Measurements from ENCODE around the gene RBM8A. TPM values are rescaled to one million over a fixed set of nuclear protein-coding genes. Genes with fewer than 3 reads are reported as not detected.

Gene RBM8A
- total RNA-seq, result 55.0 TPM

DNA sequence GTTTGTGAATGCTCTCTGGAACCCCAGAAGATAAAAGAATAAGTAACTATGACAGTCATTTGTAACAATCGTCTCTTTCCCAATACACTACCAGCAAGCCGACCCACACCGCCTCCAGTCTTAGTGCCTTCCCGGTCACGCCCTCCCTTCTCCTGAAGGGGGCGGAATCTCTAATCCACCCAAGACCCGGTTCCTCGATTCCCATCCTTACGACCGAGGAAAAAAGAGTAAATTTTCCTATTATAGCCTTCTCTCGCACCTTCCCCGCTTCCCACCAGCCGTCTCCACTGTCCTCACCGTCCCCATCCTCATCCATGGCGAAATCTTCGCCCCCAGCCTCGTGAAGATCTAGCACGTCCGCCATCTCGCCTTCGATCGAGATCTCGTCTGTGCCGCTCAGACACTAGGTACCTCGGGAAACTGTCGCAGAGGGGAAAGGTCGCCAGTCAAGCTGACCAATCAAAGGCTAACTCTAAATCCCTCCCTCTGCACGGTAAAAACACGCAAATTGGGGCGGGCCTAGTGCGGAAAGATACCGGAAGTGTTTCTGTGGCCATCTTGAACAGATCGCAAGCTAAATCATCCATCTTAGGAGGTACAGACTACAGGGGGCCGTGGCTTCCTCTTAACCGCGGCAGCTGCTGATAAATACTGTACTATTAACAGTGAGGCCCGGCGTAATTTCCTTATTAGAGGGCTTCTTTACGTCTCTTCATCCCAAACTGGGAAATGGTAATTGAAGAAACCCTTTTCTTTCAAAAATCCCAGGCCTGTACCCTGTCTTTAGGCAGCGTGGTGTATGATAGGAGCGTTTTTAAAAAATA is at the start of gene RBM8A:
Gene RBM8A, minus strand, starts transcription at position 422 of the 824 bp plus-strand sequence. Its CDS starts 58 bp downstream, at position 364.

DNA sequence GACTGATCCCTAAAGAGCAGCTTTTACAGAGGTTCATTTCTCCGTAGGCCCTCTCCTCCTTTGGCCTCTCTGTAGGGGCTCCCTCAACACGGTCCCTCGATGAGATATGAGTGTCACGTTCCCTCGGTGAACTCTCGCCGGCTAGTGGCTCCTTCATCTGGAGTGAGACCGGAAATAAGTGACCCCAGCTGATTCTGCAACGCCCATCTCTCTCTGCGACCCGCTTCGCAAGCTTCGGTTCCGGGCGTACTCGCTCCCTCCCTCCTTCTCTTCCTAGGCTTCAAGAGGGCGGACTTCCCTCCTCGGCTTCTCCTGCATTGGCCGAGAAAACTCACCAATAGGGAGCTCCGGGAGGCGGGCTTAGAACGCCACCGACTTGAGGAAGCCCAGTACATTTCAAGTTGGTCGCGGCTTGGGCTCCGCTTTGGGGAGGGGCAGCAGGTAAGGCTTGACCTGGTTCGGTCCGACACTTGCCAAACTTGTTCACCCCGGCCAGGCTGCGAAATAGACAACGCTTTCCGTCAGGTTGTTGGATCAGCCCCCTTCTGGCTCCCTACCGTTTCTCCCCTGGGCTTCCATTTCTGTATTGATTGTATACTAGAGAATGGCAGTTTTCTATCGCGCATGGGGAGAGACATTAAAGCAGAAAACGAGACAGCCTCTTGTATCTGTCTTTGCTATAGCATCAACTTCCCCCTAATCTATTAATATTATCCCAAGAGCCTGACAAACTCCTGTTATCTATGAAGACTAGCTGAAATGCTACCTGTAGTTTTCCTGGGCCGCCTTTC is 37.2 kb upstream of the RBM8A start, which contains the start of the genes ANKRD34A and POLR3GL:
Gene ANKRD34A, minus strand, starts transcription at position 248 of the 791 bp plus-strand sequence. CDS start 2,816 bp downstream, outside the sequence.
Gene POLR3GL, plus strand, starts transcription at position 363 of the 791 bp plus-strand sequence. CDS start 10,176 bp downstream, outside the sequence.

DNA sequence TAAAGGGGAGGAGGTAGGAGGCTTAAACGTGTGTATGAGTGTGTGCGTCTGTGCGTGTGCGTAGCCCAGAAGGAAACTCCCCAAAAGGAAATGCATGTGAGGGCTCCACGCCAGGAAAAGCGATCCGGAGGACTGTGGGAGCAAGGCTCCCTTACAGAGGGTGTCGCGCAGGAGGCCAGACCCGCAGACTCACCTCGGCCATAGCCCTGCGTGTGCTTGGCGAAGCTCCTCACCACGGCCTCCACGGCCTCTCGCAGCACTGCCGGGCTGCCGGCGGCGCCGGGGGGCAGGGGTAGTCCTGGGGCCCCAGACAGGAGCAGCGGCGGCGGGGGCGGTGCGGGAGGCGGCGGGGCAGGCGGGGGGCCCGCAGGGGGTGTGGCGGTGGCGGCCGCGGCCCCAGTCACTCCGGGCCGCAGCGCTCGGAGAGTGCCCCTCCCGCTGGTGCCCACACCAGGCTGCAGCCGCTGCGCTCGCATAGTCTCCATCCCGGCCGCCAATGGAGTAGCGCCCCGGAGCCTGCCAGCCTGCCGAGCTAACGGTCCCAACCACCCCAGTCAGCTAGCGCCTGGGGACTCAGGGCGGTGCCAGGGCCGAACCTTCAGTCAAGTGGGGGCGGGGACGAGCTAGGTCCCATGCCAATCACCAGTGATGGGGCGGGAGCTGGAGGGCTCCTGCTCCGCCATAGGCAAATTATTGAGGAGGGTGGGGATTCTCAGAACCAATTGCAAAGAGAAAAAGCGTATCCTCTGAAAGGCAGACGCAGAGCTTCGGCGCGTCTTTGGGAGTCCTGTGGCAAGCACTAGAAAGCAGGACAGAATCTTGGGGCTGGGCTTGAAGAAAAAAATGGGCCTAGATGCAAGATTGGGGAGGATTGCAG is 30.4 kb upstream of the RBM8A start, which contains the start of gene LIX1L:
Gene LIX1L, minus strand, starts transcription at position 575 of the 877 bp plus-strand sequence. Its CDS starts 90 bp downstream, at position 485.

DNA sequence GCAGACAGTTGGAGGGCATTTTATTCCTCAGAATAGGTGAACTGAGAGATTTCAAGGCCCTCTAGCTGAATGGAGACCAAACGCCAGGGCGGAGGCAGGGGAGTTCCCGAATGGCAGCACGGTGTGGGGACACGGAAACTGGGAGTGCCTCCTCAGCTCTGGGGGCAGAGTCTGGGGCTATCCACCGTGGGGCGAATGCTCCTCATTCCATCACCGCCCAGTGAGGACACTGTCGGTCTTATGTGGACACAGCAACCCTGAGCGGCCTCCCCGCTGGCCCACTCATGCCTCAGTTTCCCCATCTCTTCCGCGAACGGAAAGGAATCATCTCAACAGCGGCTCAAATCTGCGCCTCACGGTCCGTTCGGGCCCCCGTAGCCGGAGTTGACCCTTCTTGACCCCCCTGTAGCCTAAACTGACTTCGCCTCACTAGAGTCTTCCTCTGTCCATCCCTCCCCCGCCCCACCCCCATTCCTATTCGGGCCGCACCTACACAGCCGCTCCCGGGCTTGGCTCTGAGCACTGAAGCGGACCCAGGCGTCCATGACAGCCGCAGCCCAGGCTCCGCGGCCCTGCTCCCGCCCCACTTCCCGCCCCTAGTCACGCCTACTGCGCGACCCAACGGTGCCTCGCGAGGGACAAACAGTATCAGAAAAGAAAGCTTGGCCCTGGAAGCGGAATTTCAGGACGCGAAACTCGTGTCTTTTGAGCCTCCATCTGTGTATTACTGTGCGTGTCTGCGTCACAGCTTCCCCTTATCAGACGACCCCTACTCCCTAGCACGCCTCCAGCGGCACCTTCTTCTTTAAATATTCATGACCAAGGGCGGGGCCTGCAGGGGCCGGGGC is 8.9 kb downstream of the RBM8A start, which contains the start of gene PEX11B:
Gene PEX11B, minus strand, starts transcription at position 574 of the 848 bp plus-strand sequence. Its CDS starts 29 bp downstream, at position 545.

DNA sequence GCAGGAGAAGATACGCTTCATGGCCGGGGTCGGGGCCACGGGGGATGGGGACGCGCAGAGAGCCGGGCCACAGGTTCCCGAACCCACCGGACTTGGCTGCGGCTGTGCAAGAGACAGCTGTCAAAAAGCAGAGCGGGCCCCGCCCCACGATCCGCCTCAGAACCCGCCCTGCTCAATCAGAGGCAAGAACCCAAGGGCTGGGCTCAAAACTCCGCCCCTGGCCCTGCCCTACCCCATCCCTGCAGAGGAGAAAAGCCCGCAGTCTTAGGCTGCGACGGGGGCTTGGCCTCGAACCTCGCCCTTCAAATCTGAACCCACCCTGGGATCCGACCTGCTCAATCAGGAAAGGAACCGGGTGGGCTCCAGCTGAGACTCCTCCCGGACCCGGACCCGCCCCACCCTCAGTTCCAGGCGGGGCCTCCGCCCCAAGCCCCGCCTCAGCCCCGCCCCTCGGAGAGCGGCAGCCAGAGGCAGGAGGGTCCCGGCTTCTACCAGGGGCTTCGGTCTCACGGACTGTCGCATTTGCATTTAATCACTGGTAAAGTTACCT is 41.5 kb downstream of the RBM8A start, which contains the start of gene ANKRD35:
Gene ANKRD35, minus strand, starts transcription at position 129 of the 550 bp plus-strand sequence. Its CDS starts 108 bp downstream, at position 21.

Other genes starting within 250 kb of the RBM8A start
- 61.4 TPM for gene PDZK1, start 220.1 kb downstream of the RBM8A start, total RNA-seq
- 0.18 TPM for gene CD160, start 208.0 kb downstream of the RBM8A start, total RNA-seq
- gene RNF115, start 103.4 kb downstream of the RBM8A start, total RNA-seq, result 14.9 TPM
- gene POLR3C, start 103.3 kb downstream of the RBM8A start, total RNA-seq, result 23.2 TPM
- gene NUDT17, start 81.9 kb downstream of the RBM8A start, total RNA-seq, result 6.8 TPM
- 21.6 TPM for gene PIAS3, start 68.4 kb downstream of the RBM8A start, total RNA-seq
- 3.1 TPM for gene ANKRD35, start 41.6 kb downstream of the RBM8A start, total RNA-seq
- gene ITGA10, start 17.4 kb downstream of the RBM8A start, total RNA-seq, result 1.2 TPM
- 27.0 TPM for gene PEX11B, start 8.8 kb downstream of the RBM8A start, total RNA-seq
- gene LIX1L, start 30.5 kb upstream of the RBM8A start, total RNA-seq, result 24.3 TPM
- gene ANKRD34A, start 37.1 kb upstream of the RBM8A start, total RNA-seq, result 0.41 TPM
- gene POLR3GL, start 37.2 kb upstream of the RBM8A start, total RNA-seq, result 9.9 TPM
- 647 TPM for gene TXNIP, start 69.1 kb upstream of the RBM8A start, total RNA-seq
- gene HJV, start 94.3 kb upstream of the RBM8A start, total RNA-seq, result 80.0 TPM
- gene NBPF10, start 217.3 kb upstream of the RBM8A start, total RNA-seq, result 3.3 TPM